ENCODE results near the gene PLXNA3.

GRCh38 chrX:154430916-154431315 lies 27.2 kb upstream of the PLXNA3 start:
- no peak for TF ChIP-seq CTCF (IDR thresholded peaks at IDR 0.05)
- TF ChIP-seq REST (IDR thresholded peaks at IDR 0.05; ENCODE audit: insufficient read depth in 1 of 2, low read depth in 2 of 2, low read length in 1 of 2) = no peak
- TF ChIP-seq POLR2AphosphoS5 (IDR thresholded peaks at IDR 0.05; ENCODE audit: low read depth, low read length) = no peak
- TF ChIP-seq SIN3A (IDR thresholded peaks at IDR 0.05; ENCODE audit: borderline replicate concordance, insufficient read depth, low read depth, low read length) = no peak

Measured in Panc1 (cell line).